ENCODE data around the gene RRP9. TPM values are rescaled to one million over a fixed set of nuclear protein-coding genes. Genes with fewer than 3 reads are reported as not detected.

Gene RRP9
- total and polyA plus RNA-seq, 10 of the 15 experiments (the other 5 are each of a cell fraction or from before 2014, with no cell fraction given): 4.7 to 91.5 (median 41.7) TPM

- TF ChIP-seq REST (IDR thresholded peaks at IDR 0.05; ENCODE audit: low read depth, low read length): no peak
- no peak for TF ChIP-seq KAT2A (conservative IDR thresholded peaks at IDR 0.05; ENCODE audit: control insufficient read depth, low read depth, low read length)
- TF ChIP-seq SMC3 (IDR thresholded peaks at IDR 0.05; ENCODE audit: borderline replicate concordance, low read length): no peak
- no peak for TF ChIP-seq TCF7 (IDR thresholded peaks at IDR 0.05; ENCODE audit: borderline replicate concordance)
- TF ChIP-seq CEBPZ (IDR thresholded peaks at IDR 0.05; ENCODE audit: low read depth, low read length): no peak
- TF ChIP-seq TCF12 (IDR thresholded peaks at IDR 0.05; ENCODE audit: low read depth, low read length): no peak
- TF ChIP-seq MYB (IDR thresholded peaks at IDR 0.05; ENCODE audit: borderline replicate concordance, low read depth, low read length): no peak
Observed at GRCh38 chr3:51948016-51948580, 6.4 kb upstream of the RRP9 start (continued).
